ENCODE results near the gene EMB.

Gene EMB

DNA sequence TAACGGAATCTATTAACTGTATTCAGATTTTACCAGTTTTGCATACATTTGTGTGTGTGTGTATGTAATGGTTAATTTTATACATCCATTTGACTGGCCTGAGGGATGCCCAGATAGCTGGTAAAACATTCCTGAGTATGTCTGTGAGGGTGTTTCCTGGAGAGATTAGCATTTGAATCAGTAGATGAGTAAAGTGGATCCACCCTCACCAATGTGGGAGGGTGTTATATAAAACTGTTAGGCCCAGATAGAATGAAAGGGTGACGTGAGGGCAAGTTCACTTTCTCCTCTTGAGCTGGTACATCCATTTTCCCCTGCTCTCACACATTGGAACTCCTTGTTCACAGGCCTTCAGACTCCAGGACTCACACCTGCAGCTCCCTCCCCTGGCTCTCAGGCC lies 88.7 kb downstream of the EMB start:
- no peak overlapping the region for H3K4me3 ChIP-seq (ENCODE audit: low read depth, low read length)
- no peak for TF ChIP-seq CTCF (conservative IDR thresholded peaks at IDR 0.05; ENCODE audit: low read depth, low read length)
- DNase-seq (ENCODE audit: low read depth), result no peak
